Measurements from ENCODE around the gene EIF5A.
A peak's percentile ranks its signal among the peaks of the same experiment; 100 is the strongest.

Gene EIF5A

GRCh38 chr17:7306911-7307685, at the start of gene EIF5A:
EIF5A (plus strand) TSS chr17:7307628; CDS start chr17:7309636, 2,008 bp downstream.
- DNase-seq: peak; percentile 100

- no peak for DNase-seq
These were observed 48.5 kb upstream of the EIF5A start for GRCh38 chr17:7258731-7259554.

GRCh38 chr17:7259555-7259889, 47.9 kb upstream of the EIF5A start:
- DNase-seq: no peak

GRCh38 chr17:7260151-7260550, 47.3 kb upstream of the EIF5A start:
- DNase-seq: no peak

GRCh38 chr17:7260651-7261378, 46.6 kb upstream of the EIF5A start:
- peak; percentile 61 for DNase-seq

- DNase-seq: peak; percentile 29
These were observed 45.8 kb upstream of the EIF5A start for GRCh38 chr17:7261379-7262191.

- DNase-seq: no peak
These were observed 45.1 kb upstream of the EIF5A start, which contains the start of gene CLDN7 for GRCh38 chr17:7262192-7262934. CLDN7 (minus strand) TSS chr17:7262478; CDS start chr17:7262043, 435 bp downstream.

GRCh38 chr17:7262935-7263800, 44.3 kb upstream of the EIF5A start:
- DNase-seq: peak; percentile 29

- no peak for DNase-seq
These were observed 43.7 kb upstream of the EIF5A start for GRCh38 chr17:7263801-7264078.

- no peak for DNase-seq
These were observed 40.6 kb upstream of the EIF5A start for GRCh38 chr17:7266784-7267183.

GRCh38 chr17:7279448-7279847, 28.0 kb upstream of the EIF5A start:
- no peak for DNase-seq

- DNase-seq: peak; percentile 96
These were observed 26.8 kb upstream of the EIF5A start for GRCh38 chr17:7280519-7281073.

- DNase-seq: peak; percentile 97
These were observed 26.1 kb upstream of the EIF5A start, which contains the start of gene SLC2A4 for GRCh38 chr17:7281074-7281952. SLC2A4 (plus strand) TSS chr17:7281718; CDS start chr17:7281935, 217 bp downstream.

GRCh38 chr17:7281953-7282751, 25.3 kb upstream of the EIF5A start:
- DNase-seq: no peak

GRCh38 chr17:7282752-7283321, 24.6 kb upstream of the EIF5A start:
- peak; percentile 3 for DNase-seq

- DNase-seq: no peak
These were observed 23.8 kb upstream of the EIF5A start for GRCh38 chr17:7283471-7284216.

GRCh38 chr17:7284911-7285310, 22.5 kb upstream of the EIF5A start:
- no peak for DNase-seq
